ENCODE results near the gene SAMD14.

The SAMD14 gene

GRCh38 chr17:50146927-50147665, 17.1 kb upstream of the SAMD14 start:
- no peak for DNase-seq

- DNase-seq, result no peak
Observed at GRCh38 chr17:50146230-50146926, 16.4 kb upstream of the SAMD14 start.

GRCh38 chr17:50145532-50146229, 15.7 kb upstream of the SAMD14 start:
- DNase-seq, result no peak

GRCh38 chr17:50144845-50145531, 15.0 kb upstream of the SAMD14 start:
- no peak for DNase-seq

GRCh38 chr17:50144355-50144754, 14.4 kb upstream of the SAMD14 start:
- no peak for DNase-seq

- no peak for DNase-seq
Observed at GRCh38 chr17:50143461-50144176, 13.7 kb upstream of the SAMD14 start.

GRCh38 chr17:50141745-50142110, 11.8 kb upstream of the SAMD14 start:
- no peak for DNase-seq

GRCh38 chr17:50141026-50141744, 11.2 kb upstream of the SAMD14 start:
- no peak for DNase-seq

GRCh38 chr17:50139950-50140885, 10.3 kb upstream of the SAMD14 start:
- DNase-seq, result peak; percentile 14

GRCh38 chr17:50139185-50139783, 9.3 kb upstream of the SAMD14 start:
- no peak for DNase-seq

GRCh38 chr17:50137042-50137441, 7.1 kb upstream of the SAMD14 start:
- DNase-seq, result no peak

- DNase-seq, result no peak
Observed at GRCh38 chr17:50136096-50136687, 6.2 kb upstream of the SAMD14 start.

- no peak for DNase-seq
Observed at GRCh38 chr17:50135316-50136095, 5.5 kb upstream of the SAMD14 start.

GRCh38 chr17:50134206-50135110, 4.5 kb upstream of the SAMD14 start:
- DNase-seq, result no peak

GRCh38 chr17:50133769-50134099, 3.8 kb upstream of the SAMD14 start:
- DNase-seq, result no peak

- DNase-seq, result no peak
Observed at GRCh38 chr17:50133028-50133768, 3.2 kb upstream of the SAMD14 start.

GRCh38 chr17:50132104-50132794, 2.3 kb upstream of the SAMD14 start:
- no peak for DNase-seq

Data from DMS79 treated with DMSO at 0.1 percent for 48 hours (cell line).